HL-60 (cell line): ENCODE results near the gene GALM.

Experiments
- CTCF ChIP-seq: IDR thresholded peaks from one replicate; pipeline ENCODE4 v1.5.1; 2011; ENCODE audit warnings: low read length, control low read depth, inconsistent platforms; ENCODE audit not compliant: insufficient read depth
- POLR2AphosphoS5 ChIP-seq: IDR thresholded peaks from 2 replicates; pipeline ENCODE4 v1.6.1; 2012; ENCODE audit warnings: low read depth
- REST ChIP-seq: IDR thresholded peaks from 2 replicates; pipeline ENCODE4 v1.6.1; 2012; ENCODE audit warnings: low read depth; ENCODE audit not compliant: insufficient replicate concordance
- SPI1 ChIP-seq: IDR thresholded peaks from 2 replicates; pipeline ENCODE4 v1.6.1; 2012; ENCODE audit warnings: low read depth, mild to moderate bottlenecking, borderline replicate concordance

GRCh38 chr2:38700113-38700785 is 34.3 kb downstream of the GALM start:
- TF ChIP-seq POLR2AphosphoS5 (no peak), CTCF (no peak), SPI1 (no peak), REST (no peak)
